GM18868 (cell line): ENCODE results near the gene PLA2G2C.
"Not testable (repeated sequence)": the region's sequence is repeated elsewhere in the genome, so short reads cannot be mapped to it uniquely, and the experiment has no call there.

Source experiments
- ATAC-seq: cut with Tn5 transposase; IDR thresholded peaks from one replicate; pipeline ENCODE4 v1.9.1; 2021; ENCODE audit warnings: mild to moderate bottlenecking, moderate library complexity; ENCODE audit not compliant: unreplicated experiment

Gene PLA2G2C

GRCh38 chr1:20138346-20138745 lies 48.0 kb downstream of the PLA2G2C start:
- no peak for ATAC-seq

- ATAC-seq, result no peak
Measured at GRCh38 chr1:20137604-20138003, 48.7 kb downstream of the PLA2G2C start.

DNA sequence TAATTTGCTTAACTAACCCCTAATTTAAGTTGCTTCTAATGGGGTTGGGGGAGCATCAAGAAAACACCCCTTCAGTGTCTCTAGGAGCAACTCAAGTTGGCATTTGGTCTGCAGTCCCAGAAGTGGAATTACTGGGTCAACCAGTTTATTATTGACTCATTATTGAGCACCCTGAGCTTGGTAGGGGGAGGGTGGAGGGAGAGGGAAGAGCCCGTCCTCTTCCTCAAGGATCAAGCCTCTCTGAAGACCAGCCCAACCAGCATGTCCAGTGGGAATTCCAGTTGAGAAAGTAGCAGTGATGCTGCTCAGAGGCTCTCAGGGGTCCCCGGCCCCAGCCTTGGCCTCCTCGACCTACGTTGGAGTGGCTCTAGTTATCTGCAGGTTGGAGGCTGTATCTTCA lies 49.3 kb downstream of the PLA2G2C start:
- no peak for ATAC-seq

- no peak for ATAC-seq
Measured at GRCh38 chr1:20136249-20136648, 50.1 kb downstream of the PLA2G2C start.

DNA sequence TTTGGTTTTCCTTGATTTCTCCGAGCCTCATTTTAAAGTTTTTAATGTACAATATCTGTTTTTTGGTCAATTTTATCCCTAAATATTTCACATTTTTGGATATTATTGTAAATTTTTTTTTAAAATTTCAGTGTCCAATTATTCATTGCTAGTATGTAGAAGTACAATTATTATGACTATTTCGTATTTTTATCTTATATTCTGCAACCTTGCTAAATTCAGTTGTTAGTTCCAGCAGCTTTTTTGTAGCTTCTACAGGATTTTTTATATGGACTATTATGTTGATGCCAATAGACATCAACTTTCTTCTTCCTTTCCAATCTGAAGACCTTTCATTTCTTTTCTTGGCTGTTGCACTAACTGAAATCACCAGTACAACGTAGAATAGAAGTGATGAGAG lies 51.3 kb downstream of the PLA2G2C start:
- ATAC-seq, result no peak

GRCh38 chr1:20130518-20130917 lies 55.8 kb downstream of the PLA2G2C start:
- not testable (repeated sequence) for ATAC-seq

DNA sequence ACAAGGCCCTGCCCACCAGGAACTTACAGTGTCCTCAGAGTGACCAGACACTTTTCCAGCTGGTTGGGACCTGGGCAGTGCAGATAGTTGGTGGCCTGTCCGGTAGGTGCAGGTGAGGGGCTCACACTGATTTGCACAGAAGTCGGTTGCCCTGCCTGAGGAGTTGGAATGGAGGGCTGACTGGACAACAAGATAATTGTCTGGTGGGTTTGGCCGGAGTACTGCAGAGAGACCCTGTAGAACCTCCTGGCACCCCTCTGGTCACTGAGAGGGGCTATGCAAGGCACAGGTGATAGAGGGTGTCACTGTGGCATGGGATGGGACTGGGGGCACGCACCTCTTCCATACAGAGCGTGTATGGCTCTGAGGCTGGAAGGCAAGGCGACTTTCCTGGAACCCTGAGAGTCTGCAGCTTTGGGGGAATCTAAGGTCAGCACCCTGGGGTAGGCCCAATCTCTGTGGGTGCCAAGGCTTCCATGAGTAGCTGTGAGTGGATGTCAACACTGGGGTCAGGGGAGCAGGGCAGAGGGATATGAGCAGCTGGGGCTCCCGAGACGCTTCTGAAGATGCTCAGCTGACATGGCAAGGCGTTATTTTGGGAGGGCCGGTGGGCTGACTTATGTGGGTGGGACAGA lies 59.4 kb downstream of the PLA2G2C start:
- no peak for ATAC-seq

- no peak for ATAC-seq
Measured at GRCh38 chr1:20126041-20126805, 60.1 kb downstream of the PLA2G2C start.

DNA sequence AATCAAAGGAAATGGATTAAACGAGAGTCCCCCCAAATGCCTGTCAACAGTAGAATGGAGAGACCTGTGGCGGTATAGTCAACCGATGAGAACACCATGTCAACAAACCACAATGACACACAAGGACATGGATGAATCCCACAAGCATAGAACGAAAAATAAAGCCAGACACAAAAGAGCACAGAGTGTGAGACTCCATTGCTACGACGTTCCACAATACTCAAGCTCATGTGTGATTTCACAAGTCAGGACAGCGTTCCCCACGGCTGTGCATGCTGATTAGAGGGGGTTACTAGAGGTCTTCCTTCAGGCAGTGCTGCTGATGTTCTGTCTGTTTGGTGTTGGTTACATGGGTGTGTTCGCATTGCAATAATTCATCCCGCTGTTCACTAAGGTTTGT lies 61.2 kb downstream of the PLA2G2C start:
- no peak for ATAC-seq

DNA sequence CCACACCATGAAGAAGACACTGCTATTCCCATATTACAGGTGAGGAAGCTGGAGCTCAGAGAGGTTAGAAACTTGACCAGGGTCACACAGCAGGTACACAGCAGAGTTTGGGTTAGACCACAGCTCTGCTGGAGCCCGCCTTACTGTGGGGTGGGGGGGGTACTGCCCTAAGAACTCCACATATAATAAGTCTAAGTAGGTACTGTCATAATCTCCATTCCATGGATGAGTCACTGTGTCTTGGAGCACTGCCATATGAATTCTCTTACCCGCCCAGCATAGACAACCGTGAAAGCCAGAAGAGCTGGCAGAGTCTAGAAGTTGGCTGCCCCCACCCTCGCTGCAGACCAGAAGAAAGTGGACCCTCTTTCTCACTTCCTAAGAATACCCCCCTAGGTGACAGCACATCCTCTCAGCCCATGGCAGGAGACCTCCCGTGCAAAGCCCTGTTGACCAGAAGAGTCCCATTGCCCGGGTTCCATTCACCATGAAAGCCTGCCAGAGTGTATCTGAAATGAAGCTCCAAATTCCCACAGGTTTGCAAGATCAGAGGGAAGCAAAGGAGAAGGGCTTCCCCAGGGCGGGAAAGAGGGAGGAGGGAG lies 61.8 kb downstream of the PLA2G2C start:
- ATAC-seq, result peak; percentile 43

- peak; percentile 12 for ATAC-seq
Measured at GRCh38 chr1:20123722-20124455, 62.4 kb downstream of the PLA2G2C start.

GRCh38 chr1:20120796-20121195 lies 65.5 kb downstream of the PLA2G2C start:
- ATAC-seq, result no peak

DNA sequence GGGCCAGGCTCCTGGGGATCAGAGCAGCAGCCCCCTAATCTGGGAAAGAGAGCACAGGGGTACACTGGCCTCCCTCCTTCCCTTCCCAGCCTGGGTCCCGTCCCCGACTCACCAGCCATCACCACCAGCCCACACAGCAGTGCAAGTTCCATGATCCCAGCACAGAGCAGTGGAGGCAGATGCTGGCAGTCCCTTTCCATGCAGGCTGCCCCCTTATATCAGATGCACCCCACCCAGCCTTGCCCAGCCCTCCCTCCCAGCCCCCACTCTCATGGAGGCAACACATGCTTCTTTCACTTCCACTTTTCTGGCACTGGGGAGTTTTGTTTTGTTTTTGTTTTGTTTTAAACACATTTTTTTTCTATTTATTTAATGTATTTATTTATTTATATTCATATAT lies 67.0 kb downstream of the PLA2G2C start, which contains the start of gene PLA2G2D:
PLA2G2D (minus strand) TSS at position 190 of the 400 bp plus-strand sequence; CDS start at position 152, 38 bp downstream.
- no peak for ATAC-seq

GRCh38 chr1:20117236-20117635 lies 69.1 kb downstream of the PLA2G2C start:
- no peak for ATAC-seq

GRCh38 chr1:20115916-20116315 lies 70.4 kb downstream of the PLA2G2C start:
- no peak for ATAC-seq

DNA sequence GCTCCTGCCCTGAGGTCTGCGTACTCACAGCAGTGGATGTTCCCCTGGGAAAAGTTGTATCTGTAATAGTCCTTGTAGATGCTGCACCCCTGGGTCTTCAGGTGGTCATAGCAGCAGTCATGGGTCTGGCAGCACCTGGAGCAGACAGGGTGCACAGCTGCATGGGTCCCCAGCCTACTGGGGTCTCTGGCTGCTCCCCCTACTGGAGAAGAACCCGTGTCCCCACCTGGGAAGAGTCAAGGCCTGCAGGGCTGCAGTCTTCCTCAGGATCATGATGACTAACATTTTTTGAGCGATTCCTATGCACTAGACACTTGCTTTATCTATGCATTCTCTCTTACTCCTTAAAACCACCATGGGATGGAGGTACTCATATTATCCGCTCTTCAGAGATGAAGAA lies 70.8 kb downstream of the PLA2G2C start:
- no peak for ATAC-seq

- no peak for ATAC-seq
Measured at GRCh38 chr1:20114021-20114648, 72.2 kb downstream of the PLA2G2C start.
